Stimulated activated CD8-positive, alpha-beta memory T cell treated with anti-CD3 and anti-CD28 coated beads, Interleukin-4, amount 100 ng/mL, for 24 hours (primary cell): Measurements from ENCODE around the gene HOXC12.

Experiments
- DNase-seq: peaks from one replicate; pipeline ENCODE4 v3.0.0-alpha.2; 2020; ENCODE audit warnings: low read depth

The HOXC12 gene, protein sequence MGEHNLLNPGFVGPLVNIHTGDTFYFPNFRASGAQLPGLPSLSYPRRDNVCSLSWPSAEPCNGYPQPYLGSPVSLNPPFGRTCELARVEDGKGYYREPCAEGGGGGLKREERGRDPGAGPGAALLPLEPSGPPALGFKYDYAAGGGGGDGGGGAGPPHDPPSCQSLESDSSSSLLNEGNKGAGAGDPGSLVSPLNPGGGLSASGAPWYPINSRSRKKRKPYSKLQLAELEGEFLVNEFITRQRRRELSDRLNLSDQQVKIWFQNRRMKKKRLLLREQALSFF

DNA sequence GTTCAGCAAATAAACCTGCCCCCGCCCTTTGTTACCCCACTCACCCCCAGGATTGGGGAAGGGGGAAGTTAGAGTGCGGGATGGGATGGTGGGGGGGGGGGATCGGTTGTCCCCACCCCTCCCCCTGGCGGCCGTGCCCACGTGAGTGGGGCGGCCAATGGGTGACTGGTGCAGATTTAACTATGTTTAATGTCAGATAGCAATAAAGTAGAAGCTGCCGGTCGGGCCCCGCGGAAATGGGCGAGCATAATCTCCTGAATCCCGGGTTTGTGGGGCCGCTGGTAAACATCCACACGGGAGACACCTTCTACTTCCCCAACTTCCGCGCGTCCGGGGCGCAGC, at the start of gene HOXC12:
Gene HOXC12 (plus strand): TSS at position 210 of the 342 bp plus-strand sequence. CDS start 27 bp downstream, at position 237.
- no peak for DNase-seq

DNA sequence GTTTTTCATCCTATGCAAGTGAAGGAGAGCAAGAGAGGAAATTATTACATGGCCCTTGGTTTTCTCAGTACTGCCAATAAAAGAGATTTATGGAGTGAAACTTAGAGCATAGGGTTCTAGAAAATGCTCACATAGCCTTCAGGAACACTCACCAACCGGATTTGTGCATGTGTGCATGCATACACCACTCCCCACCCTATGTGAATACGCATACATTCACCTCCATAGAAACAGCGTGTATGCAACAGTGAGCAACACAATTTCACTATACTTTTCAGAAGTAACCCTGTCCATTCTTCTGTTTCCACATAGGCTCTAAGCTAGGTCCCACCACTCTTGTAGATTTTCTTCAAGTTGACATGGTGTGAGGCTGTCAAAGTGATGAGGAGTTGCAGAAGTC, 47.6 kb upstream of the HOXC12 start:
- no peak for DNase-seq

DNA sequence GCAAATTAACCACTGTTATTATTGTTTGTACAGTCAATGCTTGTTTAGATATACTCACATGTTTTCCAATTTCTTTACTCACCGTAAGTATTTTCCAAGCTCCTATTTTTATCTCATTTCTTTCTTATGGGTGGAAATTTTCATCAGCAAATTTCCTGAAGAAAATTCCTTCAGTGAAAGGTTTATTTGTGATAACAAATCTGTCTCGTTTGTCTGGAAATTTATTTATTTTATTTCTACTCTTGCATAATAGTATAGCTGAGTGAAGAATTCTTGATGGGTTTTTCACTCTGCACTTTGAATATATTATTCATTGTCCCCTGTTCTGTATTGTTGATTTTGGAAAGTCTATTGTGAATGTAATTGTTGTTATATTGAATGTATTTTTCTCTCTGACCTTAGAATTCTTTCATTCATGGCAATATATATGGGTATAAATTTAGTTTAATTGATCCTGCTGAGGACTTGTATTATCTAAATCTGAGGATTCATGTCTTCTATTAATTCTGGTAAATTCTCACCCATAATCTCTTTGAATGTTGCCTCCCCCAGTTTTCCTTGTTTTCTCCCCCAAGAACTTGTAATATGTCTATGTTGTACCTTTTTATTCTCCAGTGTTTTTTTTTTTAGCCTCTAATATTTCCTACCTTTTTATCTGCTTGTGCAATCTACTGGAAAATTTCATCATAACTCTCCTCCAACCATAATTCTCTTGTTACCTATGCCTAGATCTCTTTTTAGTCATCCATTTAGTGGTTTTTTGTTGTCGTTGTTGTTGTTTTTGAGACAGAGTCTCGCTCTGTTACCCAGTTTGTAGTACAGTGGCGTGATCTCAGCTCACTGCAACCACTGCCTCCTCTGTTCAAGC, 37.7 kb upstream of the HOXC12 start:
- no peak for DNase-seq

DNA sequence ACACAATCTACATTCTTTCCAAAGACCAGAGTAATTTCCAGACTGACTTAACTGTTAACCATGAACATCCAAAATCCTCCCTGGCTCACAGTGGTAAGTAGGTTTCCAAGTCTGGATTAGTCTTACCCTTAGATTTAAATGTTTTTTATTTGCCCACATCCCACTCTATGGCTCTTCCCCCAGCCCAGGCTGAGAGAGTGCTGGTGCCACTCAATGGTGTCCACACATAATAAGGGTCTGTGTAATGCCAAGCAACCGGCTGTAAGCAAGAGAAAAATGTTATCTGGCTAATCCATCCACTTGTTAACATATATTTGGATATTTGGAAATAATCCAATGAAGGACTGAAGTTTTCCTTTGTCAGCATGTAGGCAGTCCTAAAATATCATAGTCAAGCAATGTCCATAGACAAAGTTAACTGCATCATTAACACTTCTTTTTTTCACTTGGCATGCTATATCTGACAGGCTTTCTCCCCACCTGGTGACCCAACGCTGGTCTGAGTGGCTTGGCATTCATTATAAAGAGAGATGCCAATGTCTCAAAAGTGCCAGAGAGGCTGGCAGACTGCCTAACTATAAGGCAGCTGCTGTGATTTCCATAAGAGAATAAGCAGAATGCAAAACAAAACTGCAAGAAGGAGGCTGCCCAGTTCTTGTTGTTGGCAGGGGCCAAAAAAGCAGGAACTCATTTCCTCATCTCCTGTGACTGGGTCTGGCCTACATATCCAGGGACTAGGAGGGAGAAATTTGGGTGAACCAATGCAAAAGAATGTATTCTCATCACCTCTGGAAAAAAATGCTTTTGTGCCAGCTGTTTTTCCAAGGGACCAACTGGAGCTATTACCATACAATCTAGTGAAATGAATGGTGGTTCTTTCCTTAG, 29.9 kb upstream of the HOXC12 start:
- DNase-seq, result no peak

DNA sequence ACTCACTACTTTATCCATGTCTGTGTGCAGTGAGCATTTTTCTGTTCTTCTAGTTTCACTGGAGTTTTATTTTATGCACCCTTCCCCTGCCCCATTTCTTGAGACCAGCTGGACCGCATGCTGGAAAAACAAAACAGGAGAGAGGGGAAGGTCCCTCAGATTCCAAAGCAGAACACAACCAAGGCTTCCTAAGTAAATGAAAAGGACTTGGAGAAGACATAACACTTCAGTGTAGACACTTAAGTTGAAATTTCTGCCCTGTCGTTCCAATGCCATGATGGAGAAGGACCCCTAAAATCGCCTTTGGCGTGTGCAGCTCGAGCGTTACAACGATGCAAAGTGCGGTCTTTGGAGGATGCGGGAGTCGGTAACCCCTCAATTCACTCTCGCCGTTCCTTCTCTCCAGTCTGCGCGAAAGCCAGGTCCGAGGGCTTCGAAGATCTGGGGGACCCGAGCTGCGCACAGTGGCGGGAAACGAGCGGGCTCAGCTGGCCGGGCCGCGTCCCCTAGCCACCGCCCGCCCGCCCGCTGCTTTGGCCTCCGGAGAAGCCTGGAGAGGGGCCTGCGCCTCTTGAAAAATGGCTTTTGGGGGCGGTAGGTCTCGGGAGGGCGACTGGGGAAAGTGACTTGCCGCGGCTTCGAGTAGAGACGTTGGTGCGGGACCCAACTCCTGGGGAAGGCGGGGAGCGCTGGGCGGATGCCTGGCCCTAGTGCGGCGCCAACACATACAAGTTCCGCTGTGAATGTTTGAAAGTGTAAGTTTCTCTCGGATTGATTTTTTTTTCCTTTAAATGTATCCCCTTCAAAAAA, 27.3 kb upstream of the HOXC12 start:
- no peak for DNase-seq

DNA sequence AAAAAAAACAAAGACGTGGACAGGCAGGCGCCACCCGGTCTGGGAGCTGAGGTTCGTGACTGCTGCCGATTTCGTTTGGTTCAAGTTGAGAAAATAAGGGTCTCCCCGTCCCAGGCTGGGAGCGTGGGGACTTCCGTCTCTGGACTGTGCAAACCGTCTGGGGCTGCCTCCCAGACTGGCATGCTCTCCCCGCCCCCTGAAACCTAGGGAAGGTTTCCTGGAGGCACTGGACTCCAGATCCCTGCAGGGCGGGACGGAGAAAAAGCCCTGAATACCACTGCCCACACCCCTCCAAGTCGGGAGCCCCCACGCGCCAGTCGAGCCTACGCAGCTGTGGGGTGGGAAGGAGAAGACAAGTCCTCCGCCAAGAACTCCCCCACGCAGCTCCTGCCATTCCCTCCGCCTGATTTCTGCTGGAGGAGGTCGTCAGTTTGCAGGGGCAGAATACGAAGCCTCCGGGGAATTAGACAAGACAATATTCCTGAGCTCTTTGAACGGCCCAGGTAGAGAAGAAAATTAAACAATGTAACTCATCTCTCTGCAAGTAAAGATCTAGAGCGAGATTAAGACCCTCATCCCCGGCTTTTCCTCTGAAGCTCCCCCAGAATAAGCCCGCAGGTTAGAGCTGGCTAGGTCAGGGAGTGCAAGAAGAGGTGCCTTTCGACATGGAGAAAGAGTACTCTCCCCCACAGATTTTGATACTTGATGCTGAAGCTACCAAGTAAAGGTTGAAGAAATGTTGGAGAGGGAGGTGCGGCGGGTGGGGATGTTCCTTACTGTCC, 26.5 kb upstream of the HOXC12 start:
- no peak for DNase-seq

DNA sequence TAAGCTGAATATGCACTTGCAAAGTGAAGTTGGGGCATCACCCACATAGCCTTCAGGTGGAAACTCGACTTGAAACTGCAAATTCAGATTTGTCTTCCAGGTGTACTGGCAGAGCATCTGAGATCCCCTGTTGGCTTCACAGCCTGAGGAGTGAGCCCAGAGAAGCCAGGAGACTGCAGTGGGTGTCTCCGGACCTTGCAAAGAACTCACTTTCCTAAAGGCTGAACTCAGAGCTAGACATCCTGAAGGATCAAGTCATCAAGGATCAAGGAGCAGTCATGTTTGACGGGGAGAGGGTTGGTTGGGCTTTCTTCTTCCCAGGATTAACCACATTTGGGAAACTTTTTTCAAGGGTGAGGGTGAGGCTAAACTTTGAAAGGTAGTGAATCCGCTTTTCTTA, 25.2 kb upstream of the HOXC12 start:
- no peak for DNase-seq

DNA sequence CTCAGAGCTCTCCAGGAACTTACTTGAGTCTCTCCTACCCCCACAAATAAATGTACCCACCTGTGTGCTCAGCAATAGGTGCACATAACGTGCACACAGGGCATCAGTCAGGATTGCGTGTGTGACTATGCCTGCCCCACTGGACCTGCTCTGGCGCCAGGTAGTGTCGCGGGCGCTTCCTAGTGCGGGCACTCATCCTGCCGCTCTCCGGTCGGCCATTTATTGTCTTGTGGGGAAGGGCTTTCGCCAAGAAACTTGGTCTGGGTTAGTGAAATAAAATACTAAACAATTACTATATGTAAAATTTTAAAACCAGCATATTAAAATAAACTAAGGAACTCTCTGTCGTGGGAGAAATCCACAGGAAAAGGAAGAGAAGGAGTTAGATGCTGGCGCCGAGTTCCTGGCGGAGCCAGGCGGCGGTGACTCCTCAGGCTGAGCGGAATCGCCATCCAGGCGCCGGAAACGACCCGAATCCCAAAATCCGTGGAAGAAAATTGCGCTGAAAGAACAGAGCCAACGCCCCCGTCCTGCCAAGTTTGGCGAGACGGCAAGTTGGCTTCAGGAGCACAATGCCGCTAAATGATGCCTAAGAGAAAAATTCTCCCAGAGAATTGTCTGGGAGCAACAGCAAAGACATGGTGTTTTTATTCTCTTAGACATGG, 24.0 kb upstream of the HOXC12 start:
- no peak for DNase-seq

DNA sequence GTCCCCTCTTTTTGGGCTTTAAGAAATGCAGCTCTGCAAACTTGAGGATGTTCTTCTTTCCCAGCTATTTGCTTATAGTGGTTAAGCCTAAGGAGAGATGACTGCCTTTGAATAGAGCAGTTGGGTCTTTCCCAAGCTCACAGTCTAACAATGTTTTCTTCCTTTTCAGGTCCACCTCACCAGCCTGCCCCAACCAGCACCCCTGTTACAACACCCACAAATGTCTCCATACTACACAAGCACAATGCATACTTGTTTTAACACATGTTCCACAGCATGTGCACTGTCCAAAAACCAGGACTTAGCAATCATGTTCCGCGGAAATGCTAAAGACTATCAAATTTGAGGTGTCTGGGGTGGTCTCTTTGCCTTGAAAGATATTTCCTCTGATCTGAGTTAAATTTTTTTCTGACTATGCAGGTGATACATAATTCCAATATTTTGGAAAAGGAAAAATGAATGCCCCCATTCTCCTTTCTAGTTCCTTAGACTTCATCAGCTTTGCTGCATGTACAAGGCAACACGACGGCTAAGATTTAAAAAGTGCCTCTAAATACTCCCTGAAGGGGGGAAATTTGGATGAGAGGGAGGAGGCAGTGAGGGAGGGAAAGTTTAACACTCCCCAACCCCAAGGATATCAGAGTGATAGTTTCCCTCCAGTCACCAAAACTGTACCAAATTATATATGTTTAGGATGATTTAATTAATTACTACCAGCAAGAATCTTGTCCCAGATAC, 22.7 kb upstream of the HOXC12 start:
- no peak for DNase-seq

DNA sequence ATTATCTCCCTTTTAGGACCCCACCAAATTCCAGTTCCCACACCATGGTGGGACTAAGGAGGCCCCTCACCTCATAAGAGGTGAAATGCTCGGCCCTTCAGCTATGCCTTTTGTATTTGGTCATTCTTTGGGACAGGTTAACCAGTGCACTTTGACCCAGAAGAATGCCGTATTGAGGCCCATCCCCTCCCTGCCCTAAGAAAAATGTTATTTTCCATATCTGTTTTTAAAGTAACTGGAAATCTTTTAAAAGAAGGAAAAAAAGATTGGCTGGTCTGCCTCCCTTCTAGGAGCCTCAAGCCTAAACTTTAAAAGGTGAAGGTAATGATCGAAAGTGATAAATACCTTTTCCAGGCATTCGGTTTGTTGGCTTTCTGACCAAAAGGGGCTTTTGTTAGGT, 21.8 kb upstream of the HOXC12 start:
- DNase-seq, result no peak

DNA sequence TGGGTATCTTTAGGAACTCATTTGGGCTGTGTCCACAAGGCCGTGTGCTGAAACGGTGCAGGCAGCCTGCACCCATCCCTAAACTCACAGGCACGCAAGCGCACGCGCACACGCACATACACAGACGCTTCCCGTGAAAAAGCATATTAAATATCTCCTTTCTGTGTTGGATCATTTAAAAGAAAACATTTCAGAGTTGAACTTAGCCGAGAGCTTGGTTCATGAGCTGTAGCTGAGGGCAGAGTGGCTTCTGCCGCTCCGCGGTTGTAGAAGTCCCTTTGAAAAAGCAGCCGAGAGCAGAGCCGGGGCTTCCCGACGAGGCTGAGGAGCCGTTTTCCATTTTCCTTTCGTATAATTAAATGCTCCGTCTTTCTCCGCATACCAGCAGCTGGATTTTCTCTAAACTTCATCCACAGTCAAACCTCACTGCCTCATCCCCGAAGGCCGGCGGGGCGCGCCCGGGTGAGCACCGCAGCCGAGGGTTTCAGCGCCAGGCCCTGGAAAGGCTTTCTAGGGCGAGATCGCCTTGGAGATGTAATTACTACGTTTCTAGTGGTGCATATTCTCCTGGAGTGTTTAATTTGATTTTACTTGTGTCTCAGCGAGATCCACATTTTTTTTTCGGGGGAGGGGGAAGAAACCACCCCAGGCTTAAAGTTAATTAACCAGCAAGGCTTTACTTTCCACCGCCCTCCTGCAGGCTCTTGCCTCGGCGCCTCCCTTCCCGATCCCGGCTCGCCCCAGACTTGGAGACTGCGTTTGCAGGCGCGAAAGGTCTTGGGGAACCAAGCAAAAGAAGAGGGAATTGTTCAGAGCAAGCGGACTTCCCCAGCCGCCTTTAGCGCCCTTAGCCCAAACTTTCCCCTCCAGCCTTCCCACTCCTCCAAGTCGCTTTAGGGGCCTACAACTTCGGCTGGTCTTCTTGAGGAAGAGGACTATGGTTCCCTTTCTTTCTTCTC, 19.0 kb upstream of the HOXC12 start:
- DNase-seq, result no peak

DNA sequence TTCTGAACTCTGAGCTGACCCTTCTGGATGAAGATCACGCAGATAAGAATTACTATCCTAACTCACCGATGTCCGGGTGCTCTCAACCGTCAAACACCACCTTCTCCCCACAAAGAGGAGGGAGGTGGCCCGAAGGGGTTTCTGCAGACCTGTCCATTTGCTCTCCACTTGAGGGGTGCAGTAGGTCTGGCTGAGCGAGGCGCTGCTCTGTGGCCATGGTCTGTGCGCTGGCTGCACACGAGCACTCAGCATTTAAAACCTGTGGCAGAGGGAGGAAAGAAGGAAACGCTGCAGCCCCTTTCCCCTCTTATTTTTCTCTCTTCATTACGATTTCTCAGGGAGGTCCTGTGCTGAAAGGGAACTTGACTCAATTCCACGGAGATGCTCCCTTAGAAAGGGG, 17.6 kb upstream of the HOXC12 start:
- no peak for DNase-seq

DNA sequence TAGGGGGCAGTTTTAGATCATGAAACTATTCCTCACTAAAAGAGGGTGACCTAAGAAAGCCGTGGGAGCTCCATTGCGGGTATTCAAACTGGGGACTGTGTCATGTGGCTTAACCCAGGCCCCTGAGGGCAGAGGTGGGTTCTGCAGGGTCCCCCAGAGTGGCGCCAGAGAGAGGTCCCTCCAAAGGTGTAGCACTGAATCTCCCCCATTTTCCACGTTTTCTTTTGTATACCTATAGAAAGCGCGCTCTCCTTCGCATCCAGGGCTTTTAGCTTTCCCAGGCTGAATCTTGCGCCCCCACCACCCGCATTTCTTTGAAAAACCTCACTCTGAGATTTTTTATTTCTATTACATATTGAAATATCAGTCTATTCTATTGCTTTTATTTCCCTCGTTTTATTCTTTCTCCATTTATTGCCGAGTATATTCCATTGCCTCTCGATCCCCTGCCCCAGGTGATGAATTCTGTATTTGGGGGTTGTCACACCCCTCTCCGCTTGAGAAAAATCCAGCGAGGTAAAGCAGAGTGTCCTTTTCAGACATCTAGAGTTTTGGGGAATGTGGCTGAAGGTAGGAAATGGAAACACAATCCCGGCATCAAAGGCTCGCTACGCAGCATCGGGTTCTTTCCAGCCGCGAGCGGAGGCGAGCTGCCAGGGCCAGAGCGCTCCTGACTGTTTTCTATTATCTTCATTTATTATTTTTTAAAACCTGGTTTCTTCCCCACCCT, 16.9 kb upstream of the HOXC12 start:
- no peak for DNase-seq

DNA sequence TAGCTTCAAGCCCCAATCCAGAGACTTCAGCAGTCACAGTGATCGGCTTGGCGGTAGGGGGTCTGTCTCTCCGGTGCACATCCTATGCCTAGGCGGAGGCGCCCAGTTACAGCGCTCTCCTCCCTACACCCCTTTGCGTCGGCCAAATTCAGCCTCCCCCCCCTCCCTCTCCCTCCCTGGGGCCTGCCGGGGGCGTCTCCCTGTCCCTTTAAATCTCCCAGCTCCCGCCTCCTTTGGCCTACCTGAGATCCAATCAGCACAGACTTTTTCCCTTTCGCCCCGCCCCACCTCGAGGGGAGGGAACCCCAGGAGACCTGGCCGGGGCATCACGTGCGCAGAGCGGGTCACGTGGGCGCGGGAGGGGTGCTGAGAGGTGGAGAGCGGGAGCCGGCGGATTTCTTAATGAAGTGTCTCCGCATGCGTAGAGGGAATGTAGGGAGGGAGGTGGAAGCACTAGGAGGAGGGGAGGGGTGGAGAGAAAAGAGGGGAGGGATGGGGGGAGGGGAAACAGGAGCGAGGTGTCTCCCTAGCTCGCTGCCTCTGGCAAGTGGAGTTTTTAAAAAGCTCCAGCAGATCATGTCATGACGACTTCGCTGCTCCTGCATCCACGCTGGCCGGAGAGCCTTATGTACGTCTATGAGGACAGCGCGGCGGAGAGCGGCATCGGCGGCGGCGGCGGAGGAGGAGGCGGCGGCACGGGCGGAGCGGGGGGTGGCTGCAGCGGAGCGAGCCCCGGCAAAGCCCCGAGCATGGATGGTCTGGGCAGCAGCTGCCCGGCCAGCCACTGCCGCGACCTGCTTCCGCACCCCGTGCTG, 16.2 kb upstream of the HOXC12 start, which contains the start of gene HOXC13:
Gene HOXC13 (plus strand): TSS at position 506 of the 815 bp plus-strand sequence. CDS start 76 bp downstream, at position 582.
- DNase-seq, result peak; percentile 35

DNA sequence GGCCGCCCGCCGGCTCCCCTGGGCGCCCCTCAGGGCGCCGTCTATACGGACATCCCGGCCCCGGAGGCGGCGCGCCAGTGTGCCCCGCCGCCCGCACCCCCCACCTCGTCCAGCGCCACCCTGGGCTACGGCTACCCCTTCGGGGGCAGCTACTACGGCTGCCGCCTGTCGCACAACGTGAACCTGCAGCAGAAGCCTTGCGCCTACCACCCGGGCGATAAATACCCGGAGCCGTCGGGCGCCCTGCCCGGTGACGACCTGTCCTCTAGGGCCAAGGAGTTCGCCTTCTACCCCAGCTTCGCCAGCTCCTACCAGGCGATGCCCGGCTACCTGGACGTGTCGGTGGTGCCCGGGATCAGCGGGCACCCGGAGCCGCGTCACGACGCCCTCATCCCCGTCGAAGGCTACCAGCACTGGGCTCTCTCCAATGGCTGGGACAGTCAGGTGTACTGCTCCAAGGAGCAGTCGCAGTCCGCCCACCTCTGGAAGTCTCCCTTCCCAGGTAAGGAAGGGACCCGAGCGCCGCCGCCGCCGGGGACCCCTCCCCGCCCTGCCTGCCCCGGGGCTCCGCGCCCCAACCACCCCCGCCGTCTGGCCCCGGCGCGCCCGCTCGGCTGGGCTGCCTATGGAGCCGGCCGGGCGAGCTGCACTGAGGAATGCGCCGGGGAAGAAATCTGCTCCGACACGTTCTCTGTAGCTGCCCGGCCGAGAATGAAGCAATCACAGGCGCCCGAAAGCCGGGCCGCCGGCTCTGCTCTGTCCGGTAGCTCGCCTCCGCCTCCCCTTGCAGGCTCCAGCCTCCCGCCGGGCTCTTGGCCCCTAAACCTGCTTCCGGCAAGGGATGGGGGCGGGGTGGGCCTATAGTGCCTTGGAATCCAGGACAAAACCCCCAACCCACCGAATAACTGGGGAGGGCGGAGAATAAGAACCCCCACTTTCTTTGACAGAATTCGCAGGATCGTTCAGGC, 15.3 kb upstream of the HOXC12 start:
- DNase-seq, result no peak
